HepG2 (cell line): ENCODE results near the gene RASGRF1. TPM values are rescaled to one million over a fixed set of nuclear protein-coding genes. Genes with fewer than 3 reads are reported as not detected.

Experiments
- BCL6 ChIP-seq: IDR thresholded peaks from 2 replicates; pipeline ENCODE4 v1.6.1; 2016; ENCODE audit warnings: missing genetic modification reagents, missing compliant biosample characterization
- BRCA1 ChIP-seq: sonication (generic); formaldehyde crosslinking; IDR thresholded peaks from 2 replicates; pipeline ENCODE4 v1.4.0; 2020; ENCODE audit warnings: missing genetic modification reagents
- EP300 ChIP-seq, 3 experiments: sonication (generic) in 1 of 3; formaldehyde crosslinking in 1 of 3; IDR thresholded peaks; 2 replicates each; pipeline versions ENCODE4 v1.5.1 to v1.6.1; 2011 to 2020; ENCODE audit warnings: low read depth in 2 of 3, low read length in 2 of 3, borderline replicate concordance in 1 of 3, improper control_type of control experiment in 1 of 3, mild to moderate bottlenecking in 1 of 3, missing genetic modification reagents in 1 of 3, moderate library complexity in 1 of 3
- KDM4B ChIP-seq: sonication (generic); formaldehyde crosslinking; IDR thresholded peaks from 2 replicates; pipeline ENCODE4 v1.4.0; 2020; ENCODE audit warnings: missing genetic modification reagents
- RAD21 ChIP-seq: fragments of 450-650 bp; formaldehyde crosslinking; IDR thresholded peaks from 2 replicates; pipeline ENCODE4 v1.5.0; 2020; ENCODE audit warnings: mild to moderate bottlenecking
- REPIN1 ChIP-seq: sonication (generic); formaldehyde crosslinking; IDR thresholded peaks from 2 replicates; pipeline ENCODE4 v1.8.0; 2022; ENCODE audit warnings: missing genetic modification reagents, low read depth, mild to moderate bottlenecking, borderline replicate concordance
- SAP130 ChIP-seq: IDR thresholded peaks from 2 replicates; pipeline ENCODE4 v1.6.1; 2016; ENCODE audit warnings: low read depth
- SIX4 ChIP-seq: sonication (generic); formaldehyde crosslinking; IDR thresholded peaks from 2 replicates; pipeline ENCODE4 v1.4.0; 2020; ENCODE audit warnings: missing genetic modification reagents
- SOX5 ChIP-seq: IDR thresholded peaks from 2 replicates; pipeline ENCODE4 v1.6.1; 2016; ENCODE audit warnings: borderline replicate concordance
- STAG1 ChIP-seq: sonication (generic); formaldehyde crosslinking; IDR thresholded peaks from 2 replicates; pipeline ENCODE4 v1.4.0; 2020; ENCODE audit warnings: missing genetic modification reagents
- ZMAT3 ChIP-seq: sonication (generic); formaldehyde crosslinking; conservative IDR thresholded peaks from 2 replicates; pipeline ENCODE4 v1.7.0; 2021; ENCODE audit warnings: missing genetic modification reagents
- ZNF614 ChIP-seq: IDR thresholded peaks from 2 replicates; pipeline ENCODE4 v1.6.1; 2018; ENCODE audit warnings: missing biosample characterization, missing genetic modification reagents, inconsistent platforms, borderline replicate concordance
- ZNF839 ChIP-seq: sonication (generic); formaldehyde crosslinking; IDR thresholded peaks from 2 replicates; pipeline ENCODE4 v1.4.0; 2020; ENCODE audit warnings: missing genetic modification reagents, mild to moderate bottlenecking, borderline replicate concordance
- polyA plus RNA-seq, 8 experiments: library from polyadenylated mRNA; depleted of rRNA in 3 of 8; stranded (reverse) in 7 of 8; unstranded in 1 of 8; fragments of >200 nt; fragmentation: Illumina TruSeq in 4 of 8; extraction: Trizol in 4 of 8; gene quantifications; 2 replicates each; pipeline versions ENCODE4 v1.2.1 to v1.2.3, GENCODE V29; 2011 to 2016; ENCODE audit warnings: low read depth in 4 of 8, missing spikeins in 1 of 8, mixed read lengths in 1 of 8; ENCODE audit not compliant: insufficient read depth in 1 of 8
- total RNA-seq, 5 experiments: library from RNA; depleted of rRNA; stranded (reverse); fragments of >200 nt; fragmentation: Illumina TruSeq; extraction: Trizol; gene quantifications; 2 replicates each; pipeline ENCODE4 v1.2.3, GENCODE V29; 2016; ENCODE audit warnings: low read depth in 1 of 5
- TF ChIP-seq, protein P1 (sequence below): sonication (generic); formaldehyde crosslinking; IDR thresholded peaks from 2 replicates; pipeline ENCODE4 v1.5.0; 2020; ENCODE audit warnings: missing genetic modification reagents
- TF ChIP-seq, protein P2 (sequence below): IDR thresholded peaks from 2 replicates; pipeline ENCODE4 v1.6.1; 2012; ENCODE audit warnings: inconsistent platforms
- TF ChIP-seq, protein P3 (sequence below), 2 experiments: fragments of 450-650 bp in 1 of 2; sonication (generic) in 1 of 2; formaldehyde crosslinking in 1 of 2; IDR thresholded peaks; 2 replicates each; pipeline versions ENCODE4 v1.6.1 to v1.8.0; 2016 to 2022; ENCODE audit warnings: antibody characterized with exemption in 1 of 2, mild to moderate bottlenecking in 1 of 2, missing genetic modification reagents in 1 of 2
- TF ChIP-seq, protein P4 (sequence below): IDR thresholded peaks from 2 replicates; pipeline ENCODE4 v1.6.1; 2018; ENCODE audit warnings: missing genetic modification reagents, mild to moderate bottlenecking, missing compliant biosample characterization

Gene RASGRF1
- total and polyA plus RNA-seq, 2 of the 13 experiments (the other 11 are each of a cell fraction or from before 2014, with no cell fraction given): 0.55 to 3.0 TPM

DNA sequence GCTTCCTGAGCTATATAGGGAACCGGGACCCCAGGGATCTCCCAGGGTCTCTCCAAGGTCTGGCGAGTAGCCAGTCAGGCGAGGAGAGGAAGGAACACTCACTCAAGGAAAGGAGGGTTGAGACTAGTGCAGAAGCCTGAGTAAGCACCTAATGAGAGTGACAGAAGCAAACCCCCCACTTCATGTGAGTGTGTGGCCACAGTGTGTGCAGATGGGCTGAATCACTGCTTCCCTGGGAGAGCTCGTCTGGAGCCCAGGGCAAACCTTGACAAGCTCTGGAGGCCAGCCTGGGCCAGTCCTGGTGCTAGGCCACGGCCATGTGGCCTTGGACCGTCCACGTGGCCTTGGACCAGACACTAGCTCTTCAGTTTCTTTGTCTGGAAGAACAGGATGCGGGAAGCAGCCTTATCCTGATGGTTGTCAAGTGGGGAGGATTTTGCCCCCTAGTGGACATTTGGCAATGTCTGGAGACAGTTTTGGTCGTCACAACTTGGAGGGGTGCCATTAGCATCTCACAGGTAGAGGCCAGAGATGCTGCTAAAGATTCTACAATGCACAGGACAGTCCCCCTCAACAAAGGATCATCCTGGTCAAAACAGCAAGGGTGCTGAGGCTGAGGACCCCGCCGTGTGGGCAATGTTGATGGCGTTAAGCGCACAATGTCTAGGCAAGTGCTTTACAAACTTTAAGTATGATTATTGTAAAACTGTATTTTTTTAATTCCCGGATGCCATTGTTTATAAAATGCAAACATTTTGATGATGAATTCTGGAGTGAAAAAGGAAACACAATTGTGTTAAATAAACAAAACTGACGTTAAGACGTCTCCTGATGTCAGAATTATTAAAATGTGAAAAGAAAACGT lies 110.9 kb downstream of the RASGRF1 start (continued):
- peak; percentile 55; the same call in 1 of the 2 replicates for TF ChIP-seq ZNF614 (CRISPR knock-in tag)
- peak; percentile 63; the same call in 1 of the 2 replicates for TF ChIP-seq REPIN1
- TF ChIP-seq, protein P1, sequence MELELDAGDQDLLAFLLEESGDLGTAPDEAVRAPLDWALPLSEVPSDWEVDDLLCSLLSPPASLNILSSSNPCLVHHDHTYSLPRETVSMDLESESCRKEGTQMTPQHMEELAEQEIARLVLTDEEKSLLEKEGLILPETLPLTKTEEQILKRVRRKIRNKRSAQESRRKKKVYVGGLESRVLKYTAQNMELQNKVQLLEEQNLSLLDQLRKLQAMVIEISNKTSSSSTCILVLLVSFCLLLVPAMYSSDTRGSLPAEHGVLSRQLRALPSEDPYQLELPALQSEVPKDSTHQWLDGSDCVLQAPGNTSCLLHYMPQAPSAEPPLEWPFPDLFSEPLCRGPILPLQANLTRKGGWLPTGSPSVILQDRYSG (CRISPR knock-in tag): 0 out of 2 replicates have a peak, but pooled peaks have one; percentile 53
- TF ChIP-seq, protein P2, sequence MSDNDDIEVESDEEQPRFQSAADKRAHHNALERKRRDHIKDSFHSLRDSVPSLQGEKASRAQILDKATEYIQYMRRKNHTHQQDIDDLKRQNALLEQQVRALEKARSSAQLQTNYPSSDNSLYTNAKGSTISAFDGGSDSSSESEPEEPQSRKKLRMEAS: peak; percentile 99
- TF ChIP-seq BCL6 (CRISPR knock-in tag): peak; percentile 75
- TF ChIP-seq, protein P3, sequence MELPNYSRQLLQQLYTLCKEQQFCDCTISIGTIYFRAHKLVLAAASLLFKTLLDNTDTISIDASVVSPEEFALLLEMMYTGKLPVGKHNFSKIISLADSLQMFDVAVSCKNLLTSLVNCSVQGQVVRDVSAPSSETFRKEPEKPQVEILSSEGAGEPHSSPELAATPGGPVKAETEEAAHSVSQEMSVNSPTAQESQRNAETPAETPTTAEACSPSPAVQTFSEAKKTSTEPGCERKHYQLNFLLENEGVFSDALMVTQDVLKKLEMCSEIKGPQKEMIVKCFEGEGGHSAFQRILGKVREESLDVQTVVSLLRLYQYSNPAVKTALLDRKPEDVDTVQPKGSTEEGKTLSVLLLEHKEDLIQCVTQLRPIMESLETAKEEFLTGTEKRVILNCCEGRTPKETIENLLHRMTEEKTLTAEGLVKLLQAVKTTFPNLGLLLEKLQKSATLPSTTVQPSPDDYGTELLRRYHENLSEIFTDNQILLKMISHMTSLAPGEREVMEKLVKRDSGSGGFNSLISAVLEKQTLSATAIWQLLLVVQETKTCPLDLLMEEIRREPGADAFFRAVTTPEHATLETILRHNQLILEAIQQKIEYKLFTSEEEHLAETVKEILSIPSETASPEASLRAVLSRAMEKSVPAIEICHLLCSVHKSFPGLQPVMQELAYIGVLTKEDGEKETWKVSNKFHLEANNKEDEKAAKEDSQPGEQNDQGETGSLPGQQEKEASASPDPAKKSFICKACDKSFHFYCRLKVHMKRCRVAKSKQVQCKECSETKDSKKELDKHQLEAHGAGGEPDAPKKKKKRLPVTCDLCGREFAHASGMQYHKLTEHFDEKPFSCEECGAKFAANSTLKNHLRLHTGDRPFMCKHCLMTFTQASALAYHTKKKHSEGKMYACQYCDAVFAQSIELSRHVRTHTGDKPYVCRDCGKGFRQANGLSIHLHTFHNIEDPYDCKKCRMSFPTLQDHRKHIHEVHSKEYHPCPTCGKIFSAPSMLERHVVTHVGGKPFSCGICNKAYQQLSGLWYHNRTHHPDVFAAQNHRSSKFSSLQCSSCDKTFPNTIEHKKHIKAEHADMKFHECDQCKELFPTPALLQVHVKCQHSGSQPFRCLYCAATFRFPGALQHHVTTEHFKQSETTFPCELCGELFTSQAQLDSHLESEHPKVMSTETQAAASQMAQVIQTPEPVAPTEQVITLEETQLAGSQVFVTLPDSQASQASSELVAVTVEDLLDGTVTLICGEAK (IDR thresholded peaks at IDR 0.05): no peak
- TF ChIP-seq, protein P3 (CRISPR knock-in tag; IDR thresholded peaks at IDR 0.05): peak; percentile 67; the same call in 1 of the 2 replicates
- peak; percentile 61; the same call in 1 of the 2 replicates for TF ChIP-seq KDM4B
- TF ChIP-seq, protein P4, sequence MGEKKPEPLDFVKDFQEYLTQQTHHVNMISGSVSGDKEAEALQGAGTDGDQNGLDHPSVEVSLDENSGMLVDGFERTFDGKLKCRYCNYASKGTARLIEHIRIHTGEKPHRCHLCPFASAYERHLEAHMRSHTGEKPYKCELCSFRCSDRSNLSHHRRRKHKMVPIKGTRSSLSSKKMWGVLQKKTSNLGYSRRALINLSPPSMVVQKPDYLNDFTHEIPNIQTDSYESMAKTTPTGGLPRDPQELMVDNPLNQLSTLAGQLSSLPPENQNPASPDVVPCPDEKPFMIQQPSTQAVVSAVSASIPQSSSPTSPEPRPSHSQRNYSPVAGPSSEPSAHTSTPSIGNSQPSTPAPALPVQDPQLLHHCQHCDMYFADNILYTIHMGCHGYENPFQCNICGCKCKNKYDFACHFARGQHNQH: peak; percentile 89
- TF ChIP-seq BRCA1 (CRISPR knock-in tag): no peak
- peak; percentile 48; the same call in 1 of the 2 replicates for TF ChIP-seq ZNF839 (CRISPR knock-in tag)
- TF ChIP-seq EP300 (IDR thresholded peaks at IDR 0.05; ENCODE audit: low read depth in 2 of 2, low read length in 2 of 2): peak in 1 of 2 experiments; percentile 52; a peak in 1 of 4 replicates
- no peak for TF ChIP-seq EP300 (CRISPR knock-in tag; IDR thresholded peaks at IDR 0.05; ENCODE audit: borderline replicate concordance)
- peak; percentile 76 for TF ChIP-seq SOX5 (CRISPR knock-in tag)
- peak; percentile 83 for TF ChIP-seq SAP130 (CRISPR knock-in tag)
- TF ChIP-seq STAG1 (CRISPR knock-in tag): peak; percentile 86
- no peak for TF ChIP-seq SIX4 (CRISPR knock-in tag)
- peak; percentile 84 for TF ChIP-seq ZMAT3 (CRISPR knock-in tag)
- peak; percentile 81 for TF ChIP-seq RAD21 (CRISPR knock-in tag)
